Esophagus squamous epithelium (tissue), 5 donors: ENCODE measurements around the gene GPR87. TPM values are rescaled to one million over a fixed set of nuclear protein-coding genes. Genes with fewer than 3 reads are reported as not detected.

Experiments
- DNase-seq: peaks from one replicate; lab custom pipeline; 2025; lab: John Stamatoyannopoulos, UW
- H3K27ac ChIP-seq, 4 donors: fragments of 200-600 bp; sonication (generic); one replicate each; pipeline ENCODE4 v1.5.1; 2016 to 2019; ENCODE audit warnings: mild to moderate bottlenecking in 1 of 4
- H3K27me3 ChIP-seq, 4 donors: fragments of 200-600 bp; sonication (generic); 1 replicate in 3 of 4; 2 replicates in 1 of 4; pipeline versions ENCODE4 v1.5.1 to v1.6.0; 2017 to 2021; ENCODE audit warnings: antibody characterized with exemption in 1 of 4
- H3K36me3 ChIP-seq, 3 donors: fragments of 200-600 bp; sonication (generic); one replicate each; pipeline ENCODE4 v1.5.1; 2016 to 2019
- H3K4me1 ChIP-seq, 3 donors: fragments of 200-600 bp; sonication (generic); one replicate each; pipeline ENCODE4 v1.5.1; 2017 to 2019
- H3K4me3 ChIP-seq, 4 donors: fragments of 200-600 bp; sonication (generic); 1 replicate in 3 of 4; 2 replicates in 1 of 4; pipeline ENCODE4 v1.5.1; 2016 to 2019; ENCODE audit warnings: mild to moderate bottlenecking in 2 of 4, moderate library complexity in 1 of 4
- H3K9me3 ChIP-seq, 3 donors: fragments of 200-600 bp; sonication (generic); one replicate each; pipeline ENCODE4 v1.5.1; 2016 to 2019
- CTCF ChIP-seq, 6 experiments: fragments of 450-650 bp in 4 of 6; fragments of 200-600 bp in 2 of 6; sonication (generic) in 2 of 6; IDR thresholded peaks; one replicate each; pipeline ENCODE4 v1.5.1; 2016 to 2019; ENCODE audit warnings: antibody characterized with exemption in 6 of 6, mild to moderate bottlenecking in 4 of 6, moderate library complexity in 4 of 6
- POLR2A ChIP-seq, 4 donors: fragments of 450-650 bp; IDR thresholded peaks; one replicate each; pipeline ENCODE4 v1.6.1; 2017; ENCODE audit warnings: antibody characterized with exemption in 4 of 4, mild to moderate bottlenecking in 4 of 4, moderate library complexity in 3 of 4
- WGBS, 2 donors: methylation state at CpG; one replicate each; pipeline ENCODE4 v1.1.5; 2018; 5-methylcytosine and 5-hydroxymethylcytosine counted together
- intact Hi-C: fragments of 100-400 bp; cut with DNase I; formaldehyde crosslinking; loops from one replicate; pipeline ENCODE4 v1.15.0; 2022
- total RNA-seq, 4 donors: library from RNA; depleted of rRNA; stranded (reverse); fragments of >200 nt; gene quantifications; one replicate each; pipeline ENCODE4 v1.1.0, GENCODE V29; 2016
- donor health status: DM: yes; HTN: yes; CAD: no.

The GPR87 gene
- total RNA-seq, 4 donors from 2014 or later = 37.8 to 55.1 (median 46.0) TPM

GRCh38 chr3:151331696-151332095, 15.1 kb upstream of the GPR87 start:
- intact Hi-C loops = no loop called here
- Histone ChIP-seq H3K27ac (no peak overlapping the region), H3K4me3 (no peak overlapping the region), H3K4me1 (peaks cover 4 to 18% (median 5%) of the 10 kb centered on the region in 3 donors), H3K9me3 (no peaks in the 10 kb centered on the region), H3K36me3 (no peaks in the 10 kb centered on the region), H3K27me3 (no peaks in the 10 kb centered on the region)
- TF ChIP-seq POLR2A (IDR thresholded peaks at IDR 0.05) = no peak
- TF ChIP-seq CTCF (IDR thresholded peaks at IDR 0.05) = no peak
- DNase-seq = no peak
- 75 to 81% methylated on average over 2 of the region's 2 CpGs for WGBS, 2 donors

GRCh38 chr3:151330899-151331298, 14.3 kb upstream of the GPR87 start:
- no peak for TF ChIP-seq CTCF (IDR thresholded peaks at IDR 0.05)
- no peak for TF ChIP-seq POLR2A (IDR thresholded peaks at IDR 0.05)
- Histone ChIP-seq H3K36me3 (no peaks in the 10 kb centered on the region), H3K4me3 (no peak overlapping the region), H3K9me3 (no peaks in the 10 kb centered on the region), H3K4me1 (peaks cover 4 to 18% (median 5%) of the 10 kb centered on the region in 3 donors), H3K27me3 (no peaks in the 10 kb centered on the region), H3K27ac (no peak overlapping the region)
- no peak for DNase-seq
- intact Hi-C loops = no loop called here

GRCh38 chr3:151330379-151330778, 13.8 kb upstream of the GPR87 start:
- WGBS, 2 donors = 70 to 82% methylated on average over 4 of the region's 4 CpGs
- Histone ChIP-seq H3K27me3 (no peaks in the 10 kb centered on the region), H3K36me3 (no peaks in the 10 kb centered on the region), H3K4me1 (peaks cover 4 to 18% (median 5%) of the 10 kb centered on the region in 3 donors), H3K9me3 (no peaks in the 10 kb centered on the region), H3K27ac (no peak overlapping the region), H3K4me3 (no peak overlapping the region)
- intact Hi-C loops = no loop called here
- TF ChIP-seq CTCF (IDR thresholded peaks at IDR 0.05) (no peak), POLR2A (IDR thresholded peaks at IDR 0.05) (no peak)
- DNase-seq = no peak

GRCh38 chr3:151329363-151329762, 12.7 kb upstream of the GPR87 start, which contains the start of gene P2RY13:
TSS of gene P2RY13 (minus strand) at chr3:151329549. CDS start at chr3:151329528, 21 bp downstream.
- no peak for TF ChIP-seq CTCF (IDR thresholded peaks at IDR 0.05)
- no peak for TF ChIP-seq POLR2A (IDR thresholded peaks at IDR 0.05)
- Histone ChIP-seq H3K4me3 (peak within 1 kb of the TSS in 3 of 4 donors; percentile 26 to 48 (median 26)), H3K4me1 (peaks cover 4 to 18% (median 5%) of the 10 kb centered on the region in 3 donors), H3K27ac (peak within 1 kb of the TSS in 3 of 4 donors; percentile 39 to 58 (median 53)), H3K9me3 (no peaks in the 10 kb centered on the region), H3K27me3 (no peaks in the 10 kb centered on the region), H3K36me3 (no peaks in the 10 kb centered on the region)
- 85 to 91% methylated on average over 1 of the region's 1 CpG for WGBS, 2 donors
- no peak for DNase-seq
- intact Hi-C loops = no loop called here

- Histone ChIP-seq H3K27ac (peak overlapping the region in 3 of 4 donors; percentile 39 to 58 (median 53)), H3K4me1 (peaks cover 4 to 18% (median 5%) of the 10 kb centered on the region in 3 donors), H3K4me3 (peak overlapping the region in 3 of 4 donors; percentile 26 to 48 (median 26)), H3K27me3 (no peaks in the 10 kb centered on the region), H3K36me3 (no peaks in the 10 kb centered on the region), H3K9me3 (no peaks in the 10 kb centered on the region)
- WGBS, 2 donors = 22 to 33% methylated on average over 10 of the region's 10 CpGs
- intact Hi-C loops = no loop called here
- DNase-seq = no peak
- TF ChIP-seq POLR2A (IDR thresholded peaks at IDR 0.05) (no peak), CTCF (IDR thresholded peaks at IDR 0.05) (peak in 2 of 6 experiments; percentile 5 to 48)
Observed at GRCh38 chr3:151328298-151328995, 11.8 kb upstream of the GPR87 start.
